Mesenchymal stem cell (in vitro differentiated cells and primary cell): ENCODE results near the gene LATS2.
A peak's percentile ranks its signal among the peaks of the same experiment; 100 is the strongest.

ENCODE experiments used
- DNase-seq: peaks from one replicate; pipeline ENCODE4 v3.0.0-alpha.2; 2013
- H2AFZ ChIP-seq: one replicate; pipeline ENCODE4 v1.6.1; 2013; ENCODE audit warnings: low read depth, mild to moderate bottlenecking, control low read depth, inconsistent platforms, low read length, moderate library complexity
- H2AK5ac ChIP-seq: 2 replicates; pipeline ENCODE4 v1.6.1; 2013; ENCODE audit warnings: low read length, moderate library complexity, mild to moderate bottlenecking, inconsistent platforms; ENCODE audit not compliant: severe bottlenecking
- H2BK120ac ChIP-seq: one replicate; pipeline ENCODE4 v1.6.1; 2013; ENCODE audit warnings: low read depth, mild to moderate bottlenecking, inconsistent platforms, low read length, moderate library complexity
- H2BK12ac ChIP-seq, 2 experiments: one replicate each; pipeline ENCODE4 v1.6.1; 2013; ENCODE audit warnings: inconsistent platforms in 2 of 2, low read length in 2 of 2, mild to moderate bottlenecking in 2 of 2, moderate library complexity in 2 of 2, control low read depth in 1 of 2
- H2BK15ac ChIP-seq: one replicate; pipeline ENCODE4 v1.6.1; 2013; ENCODE audit warnings: mild to moderate bottlenecking, low read depth, inconsistent platforms; ENCODE audit not compliant: poor library complexity, severe bottlenecking
- H2BK5ac ChIP-seq: 2 replicates; pipeline ENCODE4 v1.6.1; 2013; ENCODE audit warnings: low read depth, mild to moderate bottlenecking, low read length, control low read depth, inconsistent platforms; ENCODE audit not compliant: poor library complexity, severe bottlenecking
- H3K14ac ChIP-seq, 2 experiments: one replicate each; pipeline ENCODE4 v1.6.1; 2013; ENCODE audit warnings: inconsistent platforms in 2 of 2, low read length in 2 of 2, control low read depth in 1 of 2, mild to moderate bottlenecking in 1 of 2, moderate library complexity in 1 of 2
- H3K18ac ChIP-seq, 2 experiments: one replicate each; pipeline ENCODE4 v1.6.1; 2013; ENCODE audit warnings: inconsistent platforms in 2 of 2, low read length in 2 of 2, control low read depth in 1 of 2, low read depth in 1 of 2, mild to moderate bottlenecking in 1 of 2
- H3K23ac ChIP-seq, 2 experiments: one replicate each; pipeline ENCODE4 v1.6.1; 2013; ENCODE audit warnings: inconsistent platforms in 2 of 2, low read length in 2 of 2, mild to moderate bottlenecking in 2 of 2, moderate library complexity in 2 of 2, control low read depth in 1 of 2
- H3K27ac ChIP-seq: 2 replicates; pipeline ENCODE4 v1.5.1; 2013; ENCODE audit warnings: mild to moderate bottlenecking, moderate library complexity, low read length, control low read depth, inconsistent platforms; ENCODE audit not compliant: poor library complexity, severe bottlenecking
- H3K27me3 ChIP-seq, 2 experiments: 2 replicates each; pipeline versions ENCODE4 v1.6.1 to v1.7.0; 2013; ENCODE audit warnings: low read length in 2 of 2, mild to moderate bottlenecking in 2 of 2, moderate library complexity in 2 of 2, control low read depth in 1 of 2, inconsistent platforms in 1 of 2; ENCODE audit not compliant: control insufficient read depth in 1 of 2, insufficient read depth in 1 of 2
- H3K36me3 ChIP-seq, 2 experiments: 2 replicates each; pipeline versions ENCODE4 v1.6.1 to v1.7.0; 2013; ENCODE audit warnings: low read length in 2 of 2, control low read depth in 1 of 2, inconsistent platforms in 1 of 2, low read depth in 1 of 2, mild to moderate bottlenecking in 1 of 2; ENCODE audit not compliant: insufficient read depth in 2 of 2, control insufficient read depth in 1 of 2
- H3K4ac ChIP-seq, 2 experiments: one replicate each; pipeline ENCODE4 v1.6.1; 2013; ENCODE audit warnings: inconsistent platforms in 2 of 2, low read length in 2 of 2, mild to moderate bottlenecking in 2 of 2, moderate library complexity in 2 of 2, control low read depth in 1 of 2, low read depth in 1 of 2
- H3K4me1 ChIP-seq: 2 replicates; pipeline ENCODE4 v1.6.1; 2013; ENCODE audit warnings: low read depth, low read length, control low read depth; ENCODE audit not compliant: control insufficient read depth, insufficient read depth
- H3K4me2 ChIP-seq: 2 replicates; pipeline ENCODE4 v1.6.1; 2013; ENCODE audit warnings: low read length, mild to moderate bottlenecking, inconsistent platforms; ENCODE audit not compliant: poor library complexity, severe bottlenecking
- H3K4me3 ChIP-seq, 2 experiments: 2 replicates each; pipeline versions ENCODE4 v1.5.1 to v1.7.0; 2013; ENCODE audit warnings: low read length in 2 of 2, mild to moderate bottlenecking in 2 of 2, control low read depth in 1 of 2, low read depth in 1 of 2; ENCODE audit not compliant: insufficient read depth in 1 of 2
- H3K79me1 ChIP-seq: replicated peaks from 2 replicates; pipeline ENCODE4 v1.6.1; 2013; ENCODE audit warnings: mild to moderate bottlenecking, control low read depth, low read length, inconsistent platforms; ENCODE audit not compliant: poor library complexity, severe bottlenecking
- H3K9ac ChIP-seq: 2 replicates; pipeline ENCODE4 v1.7.0; 2013; ENCODE audit warnings: mild to moderate bottlenecking, low read length, moderate library complexity
- H3K9me3 ChIP-seq: 2 replicates; pipeline ENCODE4 v1.7.0; 2013; ENCODE audit warnings: mild to moderate bottlenecking, low read length; ENCODE audit not compliant: control insufficient read depth
- H4K8ac ChIP-seq: one replicate; pipeline ENCODE4 v1.6.1; 2013; ENCODE audit warnings: inconsistent platforms, mild to moderate bottlenecking, low read length, moderate library complexity
- H4K91ac ChIP-seq: one replicate; pipeline ENCODE4 v1.6.1; 2013; ENCODE audit warnings: mild to moderate bottlenecking, low read length, inconsistent platforms
- WGBS: methylation state at CpG from one replicate; pipeline ENCODE4 v1.1.7; 2013; ENCODE audit warnings: mixed read lengths; 5-methylcytosine and 5-hydroxymethylcytosine counted together

The LATS2 gene

DNA sequence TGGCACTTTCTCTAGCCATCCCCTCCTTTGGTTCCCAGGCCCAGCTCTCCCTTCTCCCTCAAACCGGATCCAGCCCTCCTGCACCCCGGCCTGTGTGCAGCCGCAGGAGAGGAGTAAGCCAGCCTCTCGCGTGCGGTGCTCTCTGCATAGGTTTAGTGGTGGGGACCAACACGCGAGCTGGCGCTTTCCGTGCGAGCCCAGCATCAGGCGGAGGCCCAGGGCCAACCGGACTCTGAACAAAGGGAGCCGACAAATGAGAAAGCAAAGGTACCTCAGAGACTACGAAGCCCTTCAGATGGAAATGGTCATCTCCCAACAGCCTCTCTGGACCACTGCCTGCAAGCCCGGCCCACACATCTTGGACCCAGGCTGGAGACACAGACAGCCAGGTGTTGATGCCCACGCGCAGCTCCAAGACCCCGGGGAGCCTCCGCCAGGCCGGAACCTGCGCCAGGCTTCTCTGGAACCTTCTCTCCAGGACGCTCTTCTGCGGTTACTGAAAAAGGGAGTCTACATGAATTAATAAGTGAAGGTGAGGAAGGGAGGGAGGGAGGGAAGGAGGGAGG, 16.5 kb upstream of the LATS2 start:
- Histone ChIP-seq H3K23ac (no peak overlapping the region), H3K9me3 (no peaks in the 10 kb centered on the region), H3K4me1 (peaks cover 6% of the 10 kb centered on the region), H2BK5ac (no peak overlapping the region), H3K4me3 (no peak overlapping the region), H2AFZ (no peak overlapping the region), H3K14ac (no peak overlapping the region), H4K91ac (peak overlapping the region; percentile 18), H2BK12ac (peak overlapping the region in 1 of 2 experiments; percentile 78), H3K27me3 (no peaks in the 10 kb centered on the region), H2BK120ac (peak overlapping the region; percentile 57), H3K79me1 (no peaks in the 10 kb centered on the region), H3K4me2 (no peak overlapping the region), H3K4ac (no peak overlapping the region), H3K36me3 (no peaks in the 10 kb centered on the region), H4K8ac (peak overlapping the region; percentile 79), H3K18ac (no peak overlapping the region), H2AK5ac (peak overlapping the region; percentile 1), H3K27ac (no peak overlapping the region), H3K9ac (no peak overlapping the region), H2BK15ac (peak overlapping the region; percentile 95)
- no peak for DNase-seq
- 91% methylated on average over 24 of the region's 24 CpGs for WGBS

DNA sequence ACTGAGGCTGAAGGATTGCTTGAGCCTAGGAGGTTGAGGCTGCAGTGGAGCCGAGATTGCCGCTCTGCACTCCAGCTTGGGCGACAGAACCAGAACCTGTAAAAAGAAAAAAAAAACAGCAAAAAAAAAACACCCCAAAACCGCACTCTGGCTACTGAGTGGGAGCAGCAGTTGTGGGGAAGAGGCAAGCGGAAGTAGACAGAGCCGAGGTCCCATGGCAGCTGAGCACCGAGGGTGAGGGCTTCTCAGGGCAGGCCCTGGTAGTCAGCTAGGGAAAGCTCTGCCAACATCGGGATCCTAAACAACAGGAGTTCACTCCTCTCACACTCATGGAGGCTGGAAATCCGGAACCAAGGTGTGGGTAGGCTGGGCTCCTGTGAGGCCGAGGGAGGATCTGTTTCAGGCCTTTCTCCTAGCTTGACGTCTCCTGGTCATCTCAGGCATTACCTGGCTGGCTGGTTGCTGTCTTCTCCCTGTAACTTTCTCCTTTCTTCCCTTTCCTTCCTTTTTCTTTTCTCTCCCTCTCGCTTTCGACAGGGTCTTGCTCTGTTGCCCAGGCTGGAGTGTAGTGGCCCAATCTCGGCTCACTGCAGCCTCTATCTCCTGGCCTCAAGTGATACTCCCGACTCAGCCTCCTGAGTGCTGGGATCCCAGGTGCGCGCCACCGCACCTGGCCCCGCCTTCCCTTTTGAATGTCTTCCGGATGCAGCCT, 15.8 kb upstream of the LATS2 start:
- H4K8ac ChIP-seq, result no peak overlapping the region
- H4K91ac ChIP-seq, result peak overlapping the region; percentile 74
- H3K4me3 ChIP-seq, result no peak overlapping the region
- no peak for DNase-seq
- no peak overlapping the region for H3K23ac ChIP-seq
- no peak overlapping the region for H3K18ac ChIP-seq
- H2AFZ ChIP-seq, result no peak overlapping the region
- peaks cover 6% of the 10 kb centered on the region for H3K4me1 ChIP-seq
- H2BK15ac ChIP-seq, result no peak overlapping the region
- H2BK12ac ChIP-seq, result peak overlapping the region in 1 of 2 experiments; percentile 66
- H3K4ac ChIP-seq, result no peak overlapping the region
- peak overlapping the region; percentile 57 for H2BK120ac ChIP-seq
- no peaks in the 10 kb centered on the region for H3K36me3 ChIP-seq
- no peak overlapping the region for H3K27ac ChIP-seq
- WGBS, result 89% methylated on average over 17 of the region's 20 CpGs
- peak overlapping the region; percentile 41 for H2AK5ac ChIP-seq
- H3K79me1 ChIP-seq, result no peaks in the 10 kb centered on the region
- no peaks in the 10 kb centered on the region for H3K27me3 ChIP-seq
- H3K4me2 ChIP-seq, result no peak overlapping the region
- H3K9me3 ChIP-seq, result no peaks in the 10 kb centered on the region
- H2BK5ac ChIP-seq, result no peak overlapping the region
- H3K9ac ChIP-seq, result no peak overlapping the region
- H3K14ac ChIP-seq, result no peak overlapping the region

DNA sequence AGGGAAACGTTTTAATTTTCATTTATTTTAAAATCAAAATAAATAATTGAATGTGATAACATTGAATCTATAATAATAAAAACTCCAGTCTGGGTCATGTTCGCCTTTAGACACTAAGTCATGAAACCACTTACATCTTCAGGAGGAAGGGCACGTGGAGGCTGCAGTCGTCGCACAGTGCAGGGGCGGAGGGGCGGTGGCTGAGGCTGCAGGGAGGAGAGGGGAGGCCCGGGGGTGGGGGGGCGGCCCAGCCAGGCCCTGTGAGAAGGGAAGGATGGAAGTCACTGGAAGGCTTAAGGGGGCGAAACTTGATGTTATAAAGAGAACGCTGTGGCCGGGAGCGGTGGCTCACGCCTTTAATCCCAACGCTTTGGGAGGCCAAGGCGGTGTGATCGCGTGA, 14.9 kb upstream of the LATS2 start:
- H2AK5ac ChIP-seq, result no peak overlapping the region

DNA sequence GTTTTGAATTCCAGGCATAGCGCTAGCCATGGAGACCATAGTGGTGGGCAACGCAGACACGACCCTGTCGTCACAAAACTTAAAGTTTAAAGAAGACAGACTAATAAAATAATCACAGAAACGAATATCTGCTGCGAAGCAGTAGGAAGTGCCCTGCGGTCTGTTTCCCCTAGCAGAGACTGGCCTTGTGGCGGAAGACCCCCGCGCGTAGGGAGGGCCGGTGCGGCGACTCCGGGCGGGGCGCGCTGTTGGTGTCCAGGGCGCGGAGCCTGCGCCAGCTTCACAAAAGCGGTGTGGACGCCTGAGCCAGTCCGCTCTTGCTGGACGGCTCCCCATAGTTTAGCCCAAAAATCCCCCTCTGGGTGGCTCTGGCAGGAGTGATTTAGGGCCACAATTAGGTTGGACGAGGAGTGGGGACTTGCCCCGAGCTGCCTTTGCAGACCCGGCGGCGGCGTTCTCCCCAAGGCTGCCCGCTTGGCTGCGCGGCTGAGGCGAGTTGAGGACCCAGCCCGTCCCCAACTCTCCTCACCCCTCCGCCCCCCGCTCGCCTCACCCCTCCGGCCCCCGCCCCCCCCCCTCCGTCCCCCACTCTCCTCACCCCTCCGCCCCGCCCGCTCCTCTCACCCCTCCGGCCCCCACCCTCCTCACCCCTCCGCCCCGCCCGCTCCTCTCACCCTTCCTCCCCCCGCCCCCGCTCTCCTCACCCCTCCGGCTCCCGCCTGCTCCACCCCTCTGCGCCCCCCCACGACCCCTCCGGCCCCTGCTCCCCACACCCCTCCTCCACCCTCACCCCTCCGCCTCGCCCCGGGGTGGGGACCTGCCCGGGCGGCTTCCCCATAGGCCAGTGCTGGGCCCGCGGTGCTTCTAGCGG, 14.2 kb upstream of the LATS2 start:
- peak overlapping the region; percentile 99 for H4K8ac ChIP-seq
- H3K9ac ChIP-seq, result peak overlapping the region; percentile 93
- peak overlapping the region; percentile 92 for H4K91ac ChIP-seq
- no peak overlapping the region for H2BK5ac ChIP-seq
- peak overlapping the region; percentile 93 for H2BK120ac ChIP-seq
- peaks cover 5% of the 10 kb centered on the region for H3K4me1 ChIP-seq
- WGBS, result 35% methylated on average over 18 of the region's 64 CpGs
- H2BK12ac ChIP-seq, result peak overlapping the region; percentile 10 to 64
- no peaks in the 10 kb centered on the region for H3K27me3 ChIP-seq
- H3K4ac ChIP-seq, result peak overlapping the region; percentile 60 to 95
- DNase-seq, result peak; percentile 57
- no peak overlapping the region for H3K27ac ChIP-seq
- no peak overlapping the region for H2AK5ac ChIP-seq
- peak overlapping the region; percentile 95 for H2BK15ac ChIP-seq
- no peaks in the 10 kb centered on the region for H3K79me1 ChIP-seq
- peak overlapping the region in 1 of 2 experiments; percentile 73 for H3K4me3 ChIP-seq
- no peaks in the 10 kb centered on the region for H3K9me3 ChIP-seq
- H3K18ac ChIP-seq, result peak overlapping the region; percentile 67 to 94
- H3K4me2 ChIP-seq, result peak overlapping the region; percentile 34
- H3K36me3 ChIP-seq, result no peaks in the 10 kb centered on the region
- H3K23ac ChIP-seq, result no peak overlapping the region
- H3K14ac ChIP-seq, result peak overlapping the region in 1 of 2 experiments; percentile 42
- H2AFZ ChIP-seq, result peak overlapping the region; percentile 47

More for the DNA sequence above, 14.9 kb upstream of the LATS2 start:
- H4K91ac ChIP-seq, result no peak overlapping the region
- no peak overlapping the region for H2BK5ac ChIP-seq
- no peaks in the 10 kb centered on the region for H3K27me3 ChIP-seq
- WGBS, result 88% methylated on average over 16 of the region's 18 CpGs
- H2BK12ac ChIP-seq, result no peak overlapping the region
- H3K18ac ChIP-seq, result no peak overlapping the region
- H3K4ac ChIP-seq, result no peak overlapping the region
- H3K9me3 ChIP-seq, result no peaks in the 10 kb centered on the region
- no peak overlapping the region for H2BK15ac ChIP-seq
- peaks cover 5% of the 10 kb centered on the region for H3K4me1 ChIP-seq
- H3K4me2 ChIP-seq, result no peak overlapping the region
- no peak overlapping the region for H3K23ac ChIP-seq
- no peak overlapping the region for H3K14ac ChIP-seq
- no peaks in the 10 kb centered on the region for H3K36me3 ChIP-seq
- no peak for DNase-seq
- no peak overlapping the region for H4K8ac ChIP-seq
- H2AFZ ChIP-seq, result no peak overlapping the region
- no peaks in the 10 kb centered on the region for H3K79me1 ChIP-seq
- H3K27ac ChIP-seq, result no peak overlapping the region
- peak overlapping the region; percentile 93 for H2BK120ac ChIP-seq
- H3K4me3 ChIP-seq, result no peak overlapping the region
- no peak overlapping the region for H3K9ac ChIP-seq
